Ovary (tissue), 3 donors: ENCODE measurements around the gene MSTN.

Experiments used
- EP300 ChIP-seq: sonication (generic); formaldehyde crosslinking; IDR thresholded peaks from one replicate; pipeline ENCODE4 v1.6.1; 2017; ENCODE audit warnings: antibody characterized with exemption
- POLR2A ChIP-seq: fragments of 450-650 bp; IDR thresholded peaks from one replicate; pipeline ENCODE4 v1.6.1; 2017; ENCODE audit warnings: antibody characterized with exemption, mild to moderate bottlenecking, moderate library complexity
- TF ChIP-seq, protein P1 (sequence below), 3 donors: fragments of 450-650 bp in 2 of 3; fragments of 200-600 bp in 1 of 3; IDR thresholded peaks; one replicate each; pipeline versions ENCODE4 v1.5.1 to v1.8.0; 2016 to 2022; ENCODE audit warnings: antibody characterized with exemption in 3 of 3, mild to moderate bottlenecking in 1 of 3
- donor health status: DM: no; HTN: no; CAD: no.

GRCh38 chr2:190062601-190063000, at the start of gene MSTN:
- TF ChIP-seq, protein P1, sequence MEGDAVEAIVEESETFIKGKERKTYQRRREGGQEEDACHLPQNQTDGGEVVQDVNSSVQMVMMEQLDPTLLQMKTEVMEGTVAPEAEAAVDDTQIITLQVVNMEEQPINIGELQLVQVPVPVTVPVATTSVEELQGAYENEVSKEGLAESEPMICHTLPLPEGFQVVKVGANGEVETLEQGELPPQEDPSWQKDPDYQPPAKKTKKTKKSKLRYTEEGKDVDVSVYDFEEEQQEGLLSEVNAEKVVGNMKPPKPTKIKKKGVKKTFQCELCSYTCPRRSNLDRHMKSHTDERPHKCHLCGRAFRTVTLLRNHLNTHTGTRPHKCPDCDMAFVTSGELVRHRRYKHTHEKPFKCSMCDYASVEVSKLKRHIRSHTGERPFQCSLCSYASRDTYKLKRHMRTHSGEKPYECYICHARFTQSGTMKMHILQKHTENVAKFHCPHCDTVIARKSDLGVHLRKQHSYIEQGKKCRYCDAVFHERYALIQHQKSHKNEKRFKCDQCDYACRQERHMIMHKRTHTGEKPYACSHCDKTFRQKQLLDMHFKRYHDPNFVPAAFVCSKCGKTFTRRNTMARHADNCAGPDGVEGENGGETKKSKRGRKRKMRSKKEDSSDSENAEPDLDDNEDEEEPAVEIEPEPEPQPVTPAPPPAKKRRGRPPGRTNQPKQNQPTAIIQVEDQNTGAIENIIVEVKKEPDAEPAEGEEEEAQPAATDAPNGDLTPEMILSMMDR (IDR thresholded peaks at IDR 0.05): no peak
- no peak for TF ChIP-seq POLR2A
- no peak for TF ChIP-seq EP300
